GM23338 (cell line): ENCODE results near the gene RAG1. TPM values are rescaled to one million over a fixed set of nuclear protein-coding genes. Genes with fewer than 3 reads are reported as not detected.

Experiments
- ATAC-seq: fragments of 200-7000 bp; cut with Tn5 transposase; 3 replicates; pipeline ENCODE4 v1.9.1; 2020
- DNase-seq: peaks from one replicate; pipeline ENCODE4 v3.0.0-alpha.2; 2015; ENCODE audit warnings: low spot score
- H2AFZ ChIP-seq: fragments of 200-600 bp; sonication (generic); 2 replicates; pipeline ENCODE4 v1.8.0; 2016; ENCODE audit warnings: antibody characterized with exemption, mild to moderate bottlenecking, moderate library complexity
- H3F3A ChIP-seq: fragments of 200-600 bp; sonication (generic); replicated peaks from 2 replicates; pipeline ENCODE4 v1.8.0; 2017; ENCODE audit warnings: antibody characterized with exemption, mixed run types, low read depth
- H3K27ac ChIP-seq: fragments of 200-600 bp; sonication (generic); 2 replicates; pipeline ENCODE4 v1.6.1; 2016; ENCODE audit warnings: low read depth
- H3K27me3 ChIP-seq: fragments of 200-600 bp; sonication (generic); 2 replicates; pipeline ENCODE4 v1.8.0; 2016; ENCODE audit warnings: mild to moderate bottlenecking, mixed run types, moderate library complexity; ENCODE audit not compliant: insufficient read depth
- H3K36me3 ChIP-seq: fragments of 200-600 bp; sonication (generic); 2 replicates; pipeline ENCODE4 v1.8.0; 2016; ENCODE audit warnings: mild to moderate bottlenecking; ENCODE audit not compliant: insufficient read depth
- H3K4me1 ChIP-seq: fragments of 200-600 bp; sonication (generic); 2 replicates; pipeline ENCODE4 v1.8.0; 2016; ENCODE audit warnings: mild to moderate bottlenecking, moderate library complexity; ENCODE audit not compliant: insufficient read depth
- H3K4me2 ChIP-seq: fragments of 200-600 bp; sonication (generic); 2 replicates; pipeline ENCODE4 v1.7.1; 2017; ENCODE audit warnings: mixed run types
- H3K4me3 ChIP-seq: fragments of 200-600 bp; sonication (generic); 2 replicates; pipeline ENCODE4 v1.6.1; 2016; ENCODE audit warnings: mixed run types
- H3K79me2 ChIP-seq: fragments of 200-600 bp; sonication (generic); replicated peaks from 2 replicates; pipeline ENCODE4 v1.8.0; 2017; ENCODE audit warnings: mild to moderate bottlenecking; ENCODE audit not compliant: insufficient read depth
- H3K9me2 ChIP-seq: fragments of 200-600 bp; sonication (generic); 2 replicates; pipeline ENCODE4 v1.8.0; 2017; ENCODE audit not compliant: insufficient read depth
- H4K20me1 ChIP-seq: fragments of 200-600 bp; sonication (generic); replicated peaks from 2 replicates; pipeline ENCODE4 v1.8.0; 2017; ENCODE audit warnings: mild to moderate bottlenecking; ENCODE audit not compliant: insufficient read depth
- H3K27ac Mint-ChIP-seq: 2 replicates; pipeline ENCODE4 v1.8.0; 2020; ENCODE audit warnings: inconsistent platforms, mild to moderate bottlenecking, moderate library complexity, mixed read lengths
- H3K27me3 Mint-ChIP-seq: 3 replicates; pipeline ENCODE4 v1.8.0; 2022; ENCODE audit warnings: low read depth, mild to moderate bottlenecking, moderate library complexity, mixed read lengths, inconsistent platforms; ENCODE audit not compliant: insufficient read depth, poor library complexity
- H3K36me3 Mint-ChIP-seq: 3 replicates; pipeline ENCODE4 v1.8.0; 2021; ENCODE audit warnings: low read depth, mild to moderate bottlenecking, inconsistent platforms, moderate library complexity, mixed read lengths
- H3K4me1 Mint-ChIP-seq: 3 replicates; pipeline ENCODE4 v1.8.0; 2020; ENCODE audit warnings: mild to moderate bottlenecking, inconsistent platforms, mixed read lengths
- H3K4me3 Mint-ChIP-seq: 3 replicates; pipeline ENCODE4 v1.8.0; 2021; ENCODE audit warnings: moderate library complexity, mild to moderate bottlenecking, inconsistent platforms, mixed read lengths
- H3K9me3 Mint-ChIP-seq: 3 replicates; pipeline ENCODE4 v1.8.0; 2020; ENCODE audit warnings: moderate library complexity, mild to moderate bottlenecking, inconsistent platforms, mixed read lengths
- CREB1 ChIP-seq: fragments of 250-450 bp; sonication (Bioruptor Pico); IDR thresholded peaks from 2 replicates; pipeline ENCODE4 v1.5.0; 2020; ENCODE audit warnings: low read depth, mild to moderate bottlenecking, moderate library complexity
- EZH2 ChIP-seq: fragments of 200-600 bp; sonication (generic); IDR thresholded peaks from one replicate; pipeline ENCODE4 v1.8.0; 2017; ENCODE audit warnings: antibody characterized with exemption, mild to moderate bottlenecking, low read depth; ENCODE audit not compliant: unreplicated experiment
- EZH2phosphoT487 ChIP-seq: fragments of 200-600 bp; sonication (generic); IDR thresholded peaks from one replicate; pipeline ENCODE4 v1.8.1; 2018; ENCODE audit warnings: antibody characterized with exemption; ENCODE audit not compliant: unreplicated experiment
- JUNB ChIP-seq: IDR thresholded peaks from one replicate; pipeline ENCODE4 v1.6.1; 2016; ENCODE audit warnings: antibody characterized with exemption; ENCODE audit not compliant: unreplicated experiment
- NANOG ChIP-seq: IDR thresholded peaks from 2 replicates; pipeline ENCODE4 v1.6.1; 2016; ENCODE audit warnings: antibody characterized with exemption, borderline replicate concordance
- POLR2AphosphoS5 ChIP-seq: IDR thresholded peaks from 2 replicates; pipeline ENCODE4 v1.6.1; 2016; ENCODE audit warnings: antibody characterized with exemption, low read depth
- STAT1 ChIP-seq: IDR thresholded peaks from one replicate; pipeline ENCODE4 v1.6.1; 2016; ENCODE audit warnings: antibody characterized with exemption; ENCODE audit not compliant: unreplicated experiment
- ZNF114 ChIP-seq: fragments of 250-450 bp; sonication (Bioruptor Pico); IDR thresholded peaks from 2 replicates; pipeline ENCODE4 v1.5.0; 2020; ENCODE audit warnings: mild to moderate bottlenecking, moderate library complexity
- ZNF331 ChIP-seq: fragments of 250-450 bp; sonication (Bioruptor Pico); IDR thresholded peaks from 2 replicates; pipeline ENCODE4 v1.5.0; 2020; ENCODE audit warnings: low read depth, mild to moderate bottlenecking, moderate library complexity
- polyA plus RNA-seq: library from polyadenylated mRNA; unstranded; fragments of >200 nt; fragmentation: Nextera tagmentation; extraction: Ambion mirVana; gene quantifications from 2 replicates; pipeline ENCODE4 v1.2.1, GENCODE V29; 2016
- total RNA-seq: library from RNA; depleted of rRNA; stranded (reverse); fragments of >200 nt; shearing (Covaris generic); gene quantifications from 2 replicates; pipeline ENCODE4 v1.2.3, GENCODE V29; 2014
- TF ChIP-seq, protein P1 (sequence below): fragments of 250-450 bp; sonication (Bioruptor Pico); IDR thresholded peaks from 2 replicates; pipeline ENCODE4 v1.5.0; 2020; ENCODE audit warnings: mild to moderate bottlenecking, moderate library complexity
- TF ChIP-seq, protein P2 (sequence below): IDR thresholded peaks from one replicate; pipeline ENCODE4 v1.6.1; 2018; ENCODE audit warnings: antibody characterized with exemption; ENCODE audit not compliant: unreplicated experiment
- TF ChIP-seq, protein P3 (sequence below), 2 experiments: fragments of 200-600 bp in 1 of 2; sonication (generic) in 1 of 2; conservative IDR thresholded peaks; 2 replicates each; pipeline versions ENCODE4 v1.5.1 to v1.6.1; 2016 to 2017; ENCODE audit warnings: antibody characterized with exemption in 2 of 2, low read depth in 2 of 2, mild to moderate bottlenecking in 2 of 2, moderate library complexity in 1 of 2
- TF ChIP-seq, protein P4 (sequence below): IDR thresholded peaks from 2 replicates; pipeline ENCODE4 v1.6.1; 2016; ENCODE audit warnings: antibody characterized with exemption

The RAG1 gene
- total and polyA plus RNA-seq, 2 experiments from 2014 or later, result 0.89 to 1.4 TPM

DNA sequence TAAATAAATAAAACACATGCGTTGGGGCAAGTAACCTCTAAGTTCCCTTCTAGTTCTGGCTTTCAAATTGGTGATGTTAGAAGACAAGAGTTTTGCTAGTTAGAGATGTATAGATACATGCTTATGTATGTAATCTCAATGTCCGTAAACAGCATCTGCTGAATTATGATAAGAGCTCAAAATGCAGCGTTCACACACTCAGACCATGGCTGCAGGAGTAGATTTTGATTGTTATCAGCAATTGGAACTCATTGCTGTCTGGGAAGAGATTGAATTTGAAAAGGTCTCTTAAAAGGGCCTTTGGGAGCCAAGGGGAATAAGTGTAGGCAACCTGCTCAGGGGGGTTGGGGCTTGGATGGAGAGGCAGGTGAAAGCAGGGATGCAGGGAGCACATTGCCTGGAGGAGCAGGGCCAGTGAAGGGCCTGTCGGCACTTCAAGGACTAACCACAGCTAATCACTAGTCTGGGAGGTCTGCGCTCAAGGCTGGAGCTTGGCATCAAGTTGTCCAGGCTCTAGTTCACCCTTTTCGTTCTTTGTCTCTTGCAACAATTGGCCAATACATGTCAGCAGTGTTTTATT, 2.7 kb upstream of the RAG1 start:
- no peaks in the 10 kb centered on the region for H3K27me3 Mint-ChIP-seq
- ATAC-seq (peak; percentile 54), DNase-seq (no peak)
- TF ChIP-seq JUNB (no peak), POLR2AphosphoS5 (no peak), EZH2phosphoT487 (no peak), ZNF331 (CRISPR knock-in tag) (no peak), EZH2 (no peak), ZNF114 (CRISPR knock-in tag) (no peak), CREB1 (CRISPR knock-in tag) (no peak), STAT1 (no peak), NANOG (no peak)
- TF ChIP-seq, protein P1, sequence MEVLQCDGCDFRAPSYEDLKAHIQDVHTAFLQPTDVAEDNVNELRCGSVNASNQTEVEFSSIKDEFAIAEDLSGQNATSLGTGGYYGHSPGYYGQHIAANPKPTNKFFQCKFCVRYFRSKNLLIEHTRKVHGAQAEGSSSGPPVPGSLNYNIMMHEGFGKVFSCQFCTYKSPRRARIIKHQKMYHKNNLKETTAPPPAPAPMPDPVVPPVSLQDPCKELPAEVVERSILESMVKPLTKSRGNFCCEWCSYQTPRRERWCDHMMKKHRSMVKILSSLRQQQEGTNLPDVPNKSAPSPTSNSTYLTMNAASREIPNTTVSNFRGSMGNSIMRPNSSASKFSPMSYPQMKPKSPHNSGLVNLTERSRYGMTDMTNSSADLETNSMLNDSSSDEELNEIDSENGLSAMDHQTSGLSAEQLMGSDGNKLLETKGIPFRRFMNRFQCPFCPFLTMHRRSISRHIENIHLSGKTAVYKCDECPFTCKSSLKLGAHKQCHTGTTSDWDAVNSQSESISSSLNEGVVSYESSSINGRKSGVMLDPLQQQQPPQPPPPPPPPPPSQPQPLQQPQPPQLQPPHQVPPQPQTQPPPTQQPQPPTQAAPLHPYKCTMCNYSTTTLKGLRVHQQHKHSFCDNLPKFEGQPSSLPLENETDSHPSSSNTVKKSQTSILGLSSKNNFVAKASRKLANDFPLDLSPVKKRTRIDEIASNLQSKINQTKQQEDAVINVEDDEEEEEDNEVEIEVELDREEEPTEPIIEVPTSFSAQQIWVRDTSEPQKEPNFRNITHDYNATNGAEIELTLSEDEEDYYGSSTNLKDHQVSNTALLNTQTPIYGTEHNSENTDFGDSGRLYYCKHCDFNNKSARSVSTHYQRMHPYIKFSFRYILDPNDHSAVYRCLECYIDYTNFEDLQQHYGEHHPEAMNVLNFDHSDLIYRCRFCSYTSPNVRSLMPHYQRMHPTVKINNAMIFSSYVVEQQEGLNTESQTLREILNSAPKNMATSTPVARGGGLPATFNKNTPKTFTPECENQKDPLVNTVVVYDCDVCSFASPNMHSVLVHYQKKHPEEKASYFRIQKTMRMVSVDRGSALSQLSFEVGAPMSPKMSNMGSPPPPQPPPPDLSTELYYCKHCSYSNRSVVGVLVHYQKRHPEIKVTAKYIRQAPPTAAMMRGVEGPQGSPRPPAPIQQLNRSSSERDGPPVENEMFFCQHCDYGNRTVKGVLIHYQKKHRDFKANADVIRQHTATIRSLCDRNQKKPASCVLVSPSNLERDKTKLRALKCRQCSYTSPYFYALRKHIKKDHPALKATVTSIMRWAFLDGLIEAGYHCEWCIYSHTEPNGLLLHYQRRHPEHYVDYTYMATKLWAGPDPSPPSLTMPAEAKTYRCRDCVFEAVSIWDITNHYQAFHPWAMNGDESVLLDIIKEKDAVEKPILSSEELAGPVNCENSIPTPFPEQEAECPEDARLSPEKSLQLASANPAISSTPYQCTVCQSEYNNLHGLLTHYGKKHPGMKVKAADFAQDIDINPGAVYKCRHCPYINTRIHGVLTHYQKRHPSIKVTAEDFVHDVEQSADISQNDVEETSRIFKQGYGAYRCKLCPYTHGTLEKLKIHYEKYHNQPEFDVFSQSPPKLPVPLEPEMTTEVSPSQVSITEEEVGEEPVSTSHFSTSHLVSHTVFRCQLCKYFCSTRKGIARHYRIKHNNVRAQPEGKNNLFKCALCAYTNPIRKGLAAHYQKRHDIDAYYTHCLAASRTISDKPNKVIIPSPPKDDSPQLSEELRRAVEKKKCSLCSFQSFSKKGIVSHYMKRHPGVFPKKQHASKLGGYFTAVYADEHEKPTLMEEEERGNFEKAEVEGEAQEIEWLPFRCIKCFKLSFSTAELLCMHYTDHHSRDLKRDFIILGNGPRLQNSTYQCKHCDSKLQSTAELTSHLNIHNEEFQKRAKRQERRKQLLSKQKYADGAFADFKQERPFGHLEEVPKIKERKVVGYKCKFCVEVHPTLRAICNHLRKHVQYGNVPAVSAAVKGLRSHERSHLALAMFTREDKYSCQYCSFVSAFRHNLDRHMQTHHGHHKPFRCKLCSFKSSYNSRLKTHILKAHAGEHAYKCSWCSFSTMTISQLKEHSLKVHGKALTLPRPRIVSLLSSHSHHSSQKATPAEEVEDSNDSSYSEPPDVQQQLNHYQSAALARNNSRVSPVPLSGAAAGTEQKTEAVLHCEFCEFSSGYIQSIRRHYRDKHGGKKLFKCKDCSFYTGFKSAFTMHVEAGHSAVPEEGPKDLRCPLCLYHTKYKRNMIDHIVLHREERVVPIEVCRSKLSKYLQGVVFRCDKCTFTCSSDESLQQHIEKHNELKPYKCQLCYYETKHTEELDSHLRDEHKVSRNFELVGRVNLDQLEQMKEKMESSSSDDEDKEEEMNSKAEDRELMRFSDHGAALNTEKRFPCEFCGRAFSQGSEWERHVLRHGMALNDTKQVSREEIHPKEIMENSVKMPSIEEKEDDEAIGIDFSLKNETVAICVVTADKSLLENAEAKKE (CRISPR knock-in tag), result no peak
- TF ChIP-seq, protein P2, sequence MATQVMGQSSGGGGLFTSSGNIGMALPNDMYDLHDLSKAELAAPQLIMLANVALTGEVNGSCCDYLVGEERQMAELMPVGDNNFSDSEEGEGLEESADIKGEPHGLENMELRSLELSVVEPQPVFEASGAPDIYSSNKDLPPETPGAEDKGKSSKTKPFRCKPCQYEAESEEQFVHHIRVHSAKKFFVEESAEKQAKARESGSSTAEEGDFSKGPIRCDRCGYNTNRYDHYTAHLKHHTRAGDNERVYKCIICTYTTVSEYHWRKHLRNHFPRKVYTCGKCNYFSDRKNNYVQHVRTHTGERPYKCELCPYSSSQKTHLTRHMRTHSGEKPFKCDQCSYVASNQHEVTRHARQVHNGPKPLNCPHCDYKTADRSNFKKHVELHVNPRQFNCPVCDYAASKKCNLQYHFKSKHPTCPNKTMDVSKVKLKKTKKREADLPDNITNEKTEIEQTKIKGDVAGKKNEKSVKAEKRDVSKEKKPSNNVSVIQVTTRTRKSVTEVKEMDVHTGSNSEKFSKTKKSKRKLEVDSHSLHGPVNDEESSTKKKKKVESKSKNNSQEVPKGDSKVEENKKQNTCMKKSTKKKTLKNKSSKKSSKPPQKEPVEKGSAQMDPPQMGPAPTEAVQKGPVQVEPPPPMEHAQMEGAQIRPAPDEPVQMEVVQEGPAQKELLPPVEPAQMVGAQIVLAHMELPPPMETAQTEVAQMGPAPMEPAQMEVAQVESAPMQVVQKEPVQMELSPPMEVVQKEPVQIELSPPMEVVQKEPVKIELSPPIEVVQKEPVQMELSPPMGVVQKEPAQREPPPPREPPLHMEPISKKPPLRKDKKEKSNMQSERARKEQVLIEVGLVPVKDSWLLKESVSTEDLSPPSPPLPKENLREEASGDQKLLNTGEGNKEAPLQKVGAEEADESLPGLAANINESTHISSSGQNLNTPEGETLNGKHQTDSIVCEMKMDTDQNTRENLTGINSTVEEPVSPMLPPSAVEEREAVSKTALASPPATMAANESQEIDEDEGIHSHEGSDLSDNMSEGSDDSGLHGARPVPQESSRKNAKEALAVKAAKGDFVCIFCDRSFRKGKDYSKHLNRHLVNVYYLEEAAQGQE, result no peak
- TF ChIP-seq, protein P3, sequence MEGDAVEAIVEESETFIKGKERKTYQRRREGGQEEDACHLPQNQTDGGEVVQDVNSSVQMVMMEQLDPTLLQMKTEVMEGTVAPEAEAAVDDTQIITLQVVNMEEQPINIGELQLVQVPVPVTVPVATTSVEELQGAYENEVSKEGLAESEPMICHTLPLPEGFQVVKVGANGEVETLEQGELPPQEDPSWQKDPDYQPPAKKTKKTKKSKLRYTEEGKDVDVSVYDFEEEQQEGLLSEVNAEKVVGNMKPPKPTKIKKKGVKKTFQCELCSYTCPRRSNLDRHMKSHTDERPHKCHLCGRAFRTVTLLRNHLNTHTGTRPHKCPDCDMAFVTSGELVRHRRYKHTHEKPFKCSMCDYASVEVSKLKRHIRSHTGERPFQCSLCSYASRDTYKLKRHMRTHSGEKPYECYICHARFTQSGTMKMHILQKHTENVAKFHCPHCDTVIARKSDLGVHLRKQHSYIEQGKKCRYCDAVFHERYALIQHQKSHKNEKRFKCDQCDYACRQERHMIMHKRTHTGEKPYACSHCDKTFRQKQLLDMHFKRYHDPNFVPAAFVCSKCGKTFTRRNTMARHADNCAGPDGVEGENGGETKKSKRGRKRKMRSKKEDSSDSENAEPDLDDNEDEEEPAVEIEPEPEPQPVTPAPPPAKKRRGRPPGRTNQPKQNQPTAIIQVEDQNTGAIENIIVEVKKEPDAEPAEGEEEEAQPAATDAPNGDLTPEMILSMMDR (conservative IDR thresholded peaks at IDR 0.05; ENCODE audit: low read depth in 2 of 2), result no peak
- TF ChIP-seq, protein P4, sequence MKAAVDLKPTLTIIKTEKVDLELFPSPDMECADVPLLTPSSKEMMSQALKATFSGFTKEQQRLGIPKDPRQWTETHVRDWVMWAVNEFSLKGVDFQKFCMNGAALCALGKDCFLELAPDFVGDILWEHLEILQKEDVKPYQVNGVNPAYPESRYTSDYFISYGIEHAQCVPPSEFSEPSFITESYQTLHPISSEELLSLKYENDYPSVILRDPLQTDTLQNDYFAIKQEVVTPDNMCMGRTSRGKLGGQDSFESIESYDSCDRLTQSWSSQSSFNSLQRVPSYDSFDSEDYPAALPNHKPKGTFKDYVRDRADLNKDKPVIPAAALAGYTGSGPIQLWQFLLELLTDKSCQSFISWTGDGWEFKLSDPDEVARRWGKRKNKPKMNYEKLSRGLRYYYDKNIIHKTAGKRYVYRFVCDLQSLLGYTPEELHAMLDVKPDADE, result no peak
- no peaks in the 10 kb centered on the region for H3F3A ChIP-seq
- H3K36me3 ChIP-seq, result no peaks in the 10 kb centered on the region
- 0 out of 2 replicates have a peak overlapping the region, but pooled peaks have one; percentile 21 for H3K4me2 ChIP-seq
- no peaks in the 10 kb centered on the region for H3K79me2 ChIP-seq
- no peaks in the 10 kb centered on the region for H3K9me3 Mint-ChIP-seq
- H3K36me3 Mint-ChIP-seq, result no peaks in the 10 kb centered on the region
- no peak overlapping the region for H3K4me3 ChIP-seq
- H3K4me1 ChIP-seq, result no peaks in the 10 kb centered on the region
- no peak overlapping the region for H3K27ac Mint-ChIP-seq
- H2AFZ ChIP-seq, result peak overlapping the region; percentile 30
- no peak overlapping the region for H3K4me3 Mint-ChIP-seq
- peaks cover 13% of the 10 kb centered on the region; the same call in 2 of the 3 replicates for H3K4me1 Mint-ChIP-seq
- H3K27me3 ChIP-seq, result no peaks in the 10 kb centered on the region
- no peaks in the 10 kb centered on the region for H4K20me1 ChIP-seq
- H3K9me2 ChIP-seq, result no peaks in the 10 kb centered on the region
- H3K27ac ChIP-seq, result no peak overlapping the region
